Lower lobe of right lung (tissue), 2 donors: ENCODE results near the gene CD2. TPM values are rescaled to one million over a fixed set of nuclear protein-coding genes. Genes with fewer than 3 reads are reported as not detected.

Experiments used
- ATAC-seq, 2 donors: fragments of 200-7000 bp; cut with Tn5 transposase; one replicate each; pipeline ENCODE4 v1.9.1; 2020 to 2022; ENCODE audit warnings: mild to moderate bottlenecking in 2 of 2, moderate library complexity in 2 of 2
- DNase-seq: peaks from one replicate; pipeline ENCODE4 v3.0.0-alpha.2; 2020
- H3K27ac ChIP-seq: fragments of 200-600 bp; one replicate; pipeline ENCODE4 v1.8.0; 2022
- H3K27me3 ChIP-seq: fragments of 200-600 bp; one replicate; pipeline ENCODE4 v1.8.0; 2022; ENCODE audit warnings: low read depth
- H3K36me3 ChIP-seq: fragments of 200-600 bp; one replicate; pipeline ENCODE4 v1.8.0; 2022; ENCODE audit warnings: mild to moderate bottlenecking
- H3K4me1 ChIP-seq: fragments of 200-600 bp; one replicate; pipeline ENCODE4 v1.8.0; 2022
- H3K4me3 ChIP-seq: fragments of 200-600 bp; one replicate; pipeline ENCODE4 v1.8.0; 2022; ENCODE audit warnings: mild to moderate bottlenecking
- H3K9me3 ChIP-seq: fragments of 200-600 bp; one replicate; pipeline ENCODE4 v1.8.0; 2022
- intact Hi-C: fragments of 100-400 bp; cut with DNase I; formaldehyde crosslinking; loops from one replicate; pipeline ENCODE4 v1.11.0; 2022
- total RNA-seq: library from RNA; stranded (reverse); fragmentation: NEBNext Ultra II Directional; extraction: Animal tissue kit (Norgen Biotek cat#: 25700); gene quantifications from one replicate; pipeline ENCODE4 v1.2.1, GENCODE V29; 2021
- TF ChIP-seq, protein P1 (sequence below): fragments of 200-600 bp; IDR thresholded peaks from one replicate; pipeline ENCODE4 v1.8.0; 2022; ENCODE audit warnings: antibody characterized with exemption, mild to moderate bottlenecking
- donor health status: DM: no; HTN: yes; CAD: no; lungs with severe emphysema.

The CD2 gene
- total RNA-seq, 1 donor from 2014 or later: 9.8 TPM

DNA sequence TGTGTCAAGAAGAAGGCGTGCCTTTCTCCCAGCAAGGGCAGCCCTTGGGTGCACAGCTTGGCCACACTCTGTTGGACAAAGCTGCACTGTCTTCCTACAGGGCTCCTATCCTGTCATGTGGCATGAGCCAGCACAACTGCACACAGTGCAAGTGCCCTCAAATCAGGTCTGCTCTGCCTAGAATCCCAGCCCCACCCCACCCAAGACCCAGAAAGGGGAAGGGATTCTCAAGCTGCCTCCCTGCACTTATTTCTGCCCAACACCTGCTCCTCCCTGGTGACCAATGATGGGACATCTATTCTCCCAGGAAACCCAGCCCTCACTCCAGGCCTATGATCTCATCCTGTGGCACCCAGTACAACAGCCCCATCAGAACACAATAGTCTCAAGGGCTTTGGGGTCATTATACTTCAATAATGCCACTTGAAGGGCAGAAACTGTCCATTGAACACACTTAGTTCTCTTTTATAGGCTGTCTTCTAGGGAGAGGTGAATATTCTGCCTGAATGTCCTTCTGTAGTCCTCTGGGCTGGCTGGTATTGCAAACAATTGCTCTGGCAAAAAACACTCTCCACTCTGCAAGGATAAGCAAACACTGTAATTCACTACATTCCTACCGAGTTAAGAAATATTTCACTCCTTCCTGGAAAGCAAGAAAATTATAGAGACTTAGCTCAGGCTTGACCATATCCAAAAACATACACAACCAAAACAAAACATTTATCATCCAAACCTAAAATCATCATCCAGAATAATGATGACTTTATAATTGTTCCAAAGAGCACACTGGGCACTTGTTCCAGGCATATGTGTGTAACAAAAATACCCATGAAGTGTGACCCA, 43.6 kb upstream of the CD2 start:
- no peaks in the 10 kb centered on the region for H3K36me3 ChIP-seq
- H3K4me1 ChIP-seq: peaks cover 14% of the 10 kb centered on the region
- no peak overlapping the region for H3K4me3 ChIP-seq
- DNase-seq: no peak
- intact Hi-C loops: no loop called here
- no peaks in the 10 kb centered on the region for H3K9me3 ChIP-seq
- H3K27me3 ChIP-seq: no peaks in the 10 kb centered on the region
- TF ChIP-seq, protein P1, sequence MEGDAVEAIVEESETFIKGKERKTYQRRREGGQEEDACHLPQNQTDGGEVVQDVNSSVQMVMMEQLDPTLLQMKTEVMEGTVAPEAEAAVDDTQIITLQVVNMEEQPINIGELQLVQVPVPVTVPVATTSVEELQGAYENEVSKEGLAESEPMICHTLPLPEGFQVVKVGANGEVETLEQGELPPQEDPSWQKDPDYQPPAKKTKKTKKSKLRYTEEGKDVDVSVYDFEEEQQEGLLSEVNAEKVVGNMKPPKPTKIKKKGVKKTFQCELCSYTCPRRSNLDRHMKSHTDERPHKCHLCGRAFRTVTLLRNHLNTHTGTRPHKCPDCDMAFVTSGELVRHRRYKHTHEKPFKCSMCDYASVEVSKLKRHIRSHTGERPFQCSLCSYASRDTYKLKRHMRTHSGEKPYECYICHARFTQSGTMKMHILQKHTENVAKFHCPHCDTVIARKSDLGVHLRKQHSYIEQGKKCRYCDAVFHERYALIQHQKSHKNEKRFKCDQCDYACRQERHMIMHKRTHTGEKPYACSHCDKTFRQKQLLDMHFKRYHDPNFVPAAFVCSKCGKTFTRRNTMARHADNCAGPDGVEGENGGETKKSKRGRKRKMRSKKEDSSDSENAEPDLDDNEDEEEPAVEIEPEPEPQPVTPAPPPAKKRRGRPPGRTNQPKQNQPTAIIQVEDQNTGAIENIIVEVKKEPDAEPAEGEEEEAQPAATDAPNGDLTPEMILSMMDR: no peak
- H3K27ac ChIP-seq: peak overlapping the region; percentile 65
- ATAC-seq: peak; percentile 81 to 87

DNA sequence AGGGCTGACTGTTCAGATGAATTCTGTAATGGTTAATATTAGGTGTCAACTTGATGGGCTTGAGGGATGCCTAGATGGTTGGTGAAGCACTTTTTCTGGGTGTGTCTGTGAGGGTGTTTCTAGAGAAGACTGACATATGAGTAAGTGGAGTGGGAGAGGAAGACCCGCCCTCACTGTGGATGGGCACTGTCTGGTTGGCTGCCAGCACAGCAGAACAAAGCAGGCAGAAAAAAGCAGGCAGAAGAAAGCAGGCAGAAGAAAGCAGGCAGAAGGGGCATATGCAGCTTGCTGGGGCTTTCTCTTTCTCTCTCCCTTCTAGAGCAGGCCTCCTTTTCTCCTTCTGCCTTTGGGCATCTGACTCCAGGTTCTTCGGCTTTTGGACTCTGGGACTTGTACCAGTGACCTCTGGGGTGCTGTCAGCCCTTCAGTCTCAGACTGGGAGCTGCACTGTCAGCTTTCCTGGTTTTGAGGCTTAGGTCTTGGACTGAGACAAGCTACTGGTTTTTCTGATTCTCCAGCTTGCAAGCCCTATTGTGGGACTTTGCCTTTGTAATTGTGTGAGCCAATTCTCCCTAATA, 42.9 kb upstream of the CD2 start:
- TF ChIP-seq, protein P1: no peak
- Histone ChIP-seq H3K27me3 (no peaks in the 10 kb centered on the region), H3K27ac (peak overlapping the region; percentile 46), H3K36me3 (no peaks in the 10 kb centered on the region), H3K4me3 (no peak overlapping the region), H3K9me3 (no peaks in the 10 kb centered on the region), H3K4me1 (peaks cover 14% of the 10 kb centered on the region)
- intact Hi-C loops: no loop called here
- DNase-seq (no peak), ATAC-seq (peak; percentile 15 to 38)

DNA sequence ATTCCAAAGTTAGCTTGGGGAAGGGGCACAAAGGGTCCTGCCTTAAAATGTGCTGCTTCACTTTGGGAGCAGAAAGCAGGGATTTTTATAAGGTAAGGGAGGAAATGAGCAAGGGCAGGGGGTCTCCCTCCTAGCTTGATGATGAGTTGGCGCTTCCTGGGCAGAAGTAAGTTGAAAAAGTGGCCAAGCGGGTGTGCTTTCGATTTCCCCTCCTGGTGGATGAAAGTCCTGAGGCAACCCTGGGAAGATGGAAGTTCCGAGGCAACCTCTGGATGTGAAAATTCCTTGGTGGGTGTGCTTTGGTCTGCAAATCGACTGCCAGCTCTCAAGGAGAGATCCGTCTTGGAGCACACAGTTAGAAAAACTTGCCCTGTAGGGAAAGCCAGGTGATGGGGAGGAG, 41.7 kb upstream of the CD2 start:
- Histone ChIP-seq H3K27me3 (no peaks in the 10 kb centered on the region), H3K9me3 (no peaks in the 10 kb centered on the region), H3K27ac (no peak overlapping the region), H3K4me3 (no peak overlapping the region), H3K36me3 (no peaks in the 10 kb centered on the region), H3K4me1 (peaks cover 17% of the 10 kb centered on the region)
- DNase-seq (no peak), ATAC-seq (no peak)
- intact Hi-C loops: no loop called here
- TF ChIP-seq, protein P1: no peak

DNA sequence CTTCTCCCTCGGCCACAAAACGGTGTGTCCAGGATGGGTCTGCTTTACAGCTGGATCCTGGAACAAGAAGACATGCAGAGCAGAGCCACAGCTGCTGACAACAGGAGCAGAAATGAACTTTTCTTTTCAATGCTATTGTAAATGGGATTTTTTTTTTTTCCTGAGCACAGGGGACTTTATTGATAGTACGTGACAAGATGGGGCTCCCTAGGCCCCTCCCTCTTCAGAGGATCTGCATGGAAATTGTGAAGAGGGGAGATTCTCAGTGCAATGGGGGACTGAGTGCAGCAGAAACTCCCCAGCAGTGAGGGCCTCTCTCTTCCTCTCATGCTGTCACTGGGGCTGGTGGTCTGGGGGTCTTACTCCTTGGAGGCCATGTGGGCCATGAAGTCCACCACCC, 40.8 kb upstream of the CD2 start:
- Histone ChIP-seq H3K27me3 (no peaks in the 10 kb centered on the region), H3K4me3 (no peak overlapping the region), H3K4me1 (peaks cover 17% of the 10 kb centered on the region), H3K36me3 (no peaks in the 10 kb centered on the region), H3K27ac (no peak overlapping the region), H3K9me3 (no peaks in the 10 kb centered on the region)
- no peak for DNase-seq
- TF ChIP-seq, protein P1: no peak
- intact Hi-C loops: no loop called here
- ATAC-seq: no peak

DNA sequence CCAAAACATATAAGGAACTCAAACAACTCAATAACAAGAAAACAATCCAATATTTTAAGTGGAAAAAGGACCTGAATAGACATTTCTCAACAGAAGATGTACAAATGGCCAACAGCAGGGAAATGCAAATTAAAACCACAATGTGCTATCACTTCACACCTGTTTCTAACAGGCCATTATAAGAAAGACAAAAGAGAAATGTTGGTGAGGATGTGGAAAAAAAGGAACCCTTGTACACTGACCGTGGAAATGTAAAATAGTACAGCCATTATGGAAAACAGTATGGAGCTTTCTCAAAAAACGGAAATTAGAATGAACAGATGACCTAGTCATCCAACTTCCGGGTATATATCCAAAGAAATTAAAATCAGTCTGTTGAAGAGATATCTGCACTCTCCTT, 37.8 kb upstream of the CD2 start:
- no peaks in the 10 kb centered on the region for H3K27me3 ChIP-seq
- DNase-seq (no peak), ATAC-seq (no peak)
- H3K4me1 ChIP-seq: peaks cover 6% of the 10 kb centered on the region
- no peaks in the 10 kb centered on the region for H3K36me3 ChIP-seq
- no peak overlapping the region for H3K4me3 ChIP-seq
- H3K9me3 ChIP-seq: no peaks in the 10 kb centered on the region
- intact Hi-C loops: no loop called here
- H3K27ac ChIP-seq: no peak overlapping the region
- TF ChIP-seq, protein P1: no peak
